Thoracic aorta (tissue), 2 donors: ENCODE results near the gene F11R. TPM values are rescaled to one million over a fixed set of nuclear protein-coding genes. Genes with fewer than 3 reads are reported as not detected.
"Not testable (repeated sequence)": the region's sequence is repeated elsewhere in the genome, so short reads cannot be mapped to it uniquely, and the experiment has no call there.

ENCODE experiments used
- ATAC-seq: fragments of 150-250 bp; one replicate; pipeline ENCODE4 v1.8.0; 2017; ENCODE audit warnings: low read depth; ENCODE audit not compliant: insufficient number of reproducible peaks, low FRiP score
- DNase-seq: peaks from one replicate; pipeline ENCODE4 v3.0.0-alpha.2; 2020; ENCODE audit warnings: low spot score
- H3K27ac ChIP-seq, 2 donors: fragments of 200-600 bp; sonication (generic); 1 replicate in 1 of 2; 2 replicates in 1 of 2; pipeline ENCODE4 v1.5.1; 2016; ENCODE audit warnings: mild to moderate bottlenecking in 2 of 2, moderate library complexity in 2 of 2
- H3K27me3 ChIP-seq: fragments of 200-600 bp; sonication (generic); replicated peaks from 2 replicates; pipeline ENCODE4 v1.6.0; 2016; ENCODE audit warnings: mild to moderate bottlenecking; ENCODE audit not compliant: insufficient read depth
- H3K36me3 ChIP-seq: fragments of 200-600 bp; sonication (generic); one replicate; pipeline ENCODE4 v1.5.1; 2016
- H3K4me1 ChIP-seq, 2 donors: fragments of 200-600 bp; sonication (generic); 1 replicate in 1 of 2; 2 replicates in 1 of 2; pipeline versions ENCODE4 v1.5.1 to v1.6.0; 2016; ENCODE audit warnings: low read depth in 2 of 2, mild to moderate bottlenecking in 1 of 2; ENCODE audit not compliant: control insufficient read depth in 1 of 2
- H3K4me3 ChIP-seq: fragments of 200-600 bp; sonication (generic); 2 replicates; pipeline ENCODE4 v1.5.1; 2016; ENCODE audit warnings: mild to moderate bottlenecking
- H3K9me3 ChIP-seq: fragments of 200-600 bp; sonication (generic); 2 replicates; pipeline ENCODE4 v1.5.1; 2016
- total RNA-seq, 2 donors: library from RNA; depleted of rRNA; stranded (reverse); fragments of >200 nt; gene quantifications; one replicate each; pipeline versions ENCODE4 v1.1.0 to v1.2.3, GENCODE V29; 2016
- TF ChIP-seq, protein P1 (sequence below): fragments of 200-600 bp; sonication (generic); IDR thresholded peaks from one replicate; pipeline ENCODE4 v1.5.1; 2019; ENCODE audit warnings: antibody characterized with exemption

The F11R gene
- total RNA-seq, 2 donors from 2014 or later: 19.1 to 20.7 TPM

DNA sequence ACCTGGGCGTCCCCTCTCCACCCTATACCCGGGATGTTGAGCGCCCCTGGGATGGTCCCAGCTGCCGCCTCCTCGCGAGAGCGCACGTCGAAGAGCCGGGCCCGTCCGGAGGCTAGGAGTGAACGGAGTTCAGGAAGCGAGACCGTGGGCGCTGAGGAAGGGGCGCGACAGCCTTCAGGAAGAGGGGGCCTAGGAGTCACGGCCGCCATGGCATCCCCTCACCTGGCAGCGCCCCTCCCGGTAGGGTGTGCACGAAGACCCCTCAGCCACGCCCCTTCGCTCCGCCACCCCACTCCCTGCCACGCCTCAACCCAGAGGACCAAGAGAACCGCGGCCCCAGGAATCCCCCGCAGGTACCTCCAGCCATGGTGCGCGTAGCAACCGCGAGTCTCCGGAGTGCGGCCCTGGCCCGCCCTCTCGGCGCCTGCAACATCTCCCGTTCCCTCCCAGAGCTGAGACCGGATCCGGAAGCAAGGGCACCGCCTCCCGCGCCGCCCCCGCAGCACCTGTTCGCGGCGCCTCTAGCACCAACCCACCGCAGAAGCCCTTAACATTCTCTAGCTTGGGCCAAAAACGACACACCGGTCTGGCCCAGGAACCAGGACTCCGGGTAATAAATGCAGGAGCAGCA lies 17.7 kb upstream of the F11R start, which contains the start of gene TSTD1:
TSTD1 (minus strand) TSS at position 442 of the 631 bp plus-strand sequence; CDS start at position 367, 75 bp downstream.
- Histone ChIP-seq H3K27me3 (no peaks in the 10 kb centered on the region), H3K36me3 (peaks cover 39% of the 10 kb centered on the region), H3K9me3 (no peaks in the 10 kb centered on the region), H3K4me3 (peak within 1 kb of the TSS; percentile 70), H3K4me1 (peaks cover 0 to 7% of the 10 kb centered on the region in 2 donors), H3K27ac (no peak within 1 kb of the TSS)
- no peak for ATAC-seq
- DNase-seq: no peak
- TF ChIP-seq, protein P1, sequence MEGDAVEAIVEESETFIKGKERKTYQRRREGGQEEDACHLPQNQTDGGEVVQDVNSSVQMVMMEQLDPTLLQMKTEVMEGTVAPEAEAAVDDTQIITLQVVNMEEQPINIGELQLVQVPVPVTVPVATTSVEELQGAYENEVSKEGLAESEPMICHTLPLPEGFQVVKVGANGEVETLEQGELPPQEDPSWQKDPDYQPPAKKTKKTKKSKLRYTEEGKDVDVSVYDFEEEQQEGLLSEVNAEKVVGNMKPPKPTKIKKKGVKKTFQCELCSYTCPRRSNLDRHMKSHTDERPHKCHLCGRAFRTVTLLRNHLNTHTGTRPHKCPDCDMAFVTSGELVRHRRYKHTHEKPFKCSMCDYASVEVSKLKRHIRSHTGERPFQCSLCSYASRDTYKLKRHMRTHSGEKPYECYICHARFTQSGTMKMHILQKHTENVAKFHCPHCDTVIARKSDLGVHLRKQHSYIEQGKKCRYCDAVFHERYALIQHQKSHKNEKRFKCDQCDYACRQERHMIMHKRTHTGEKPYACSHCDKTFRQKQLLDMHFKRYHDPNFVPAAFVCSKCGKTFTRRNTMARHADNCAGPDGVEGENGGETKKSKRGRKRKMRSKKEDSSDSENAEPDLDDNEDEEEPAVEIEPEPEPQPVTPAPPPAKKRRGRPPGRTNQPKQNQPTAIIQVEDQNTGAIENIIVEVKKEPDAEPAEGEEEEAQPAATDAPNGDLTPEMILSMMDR: no peak

DNA sequence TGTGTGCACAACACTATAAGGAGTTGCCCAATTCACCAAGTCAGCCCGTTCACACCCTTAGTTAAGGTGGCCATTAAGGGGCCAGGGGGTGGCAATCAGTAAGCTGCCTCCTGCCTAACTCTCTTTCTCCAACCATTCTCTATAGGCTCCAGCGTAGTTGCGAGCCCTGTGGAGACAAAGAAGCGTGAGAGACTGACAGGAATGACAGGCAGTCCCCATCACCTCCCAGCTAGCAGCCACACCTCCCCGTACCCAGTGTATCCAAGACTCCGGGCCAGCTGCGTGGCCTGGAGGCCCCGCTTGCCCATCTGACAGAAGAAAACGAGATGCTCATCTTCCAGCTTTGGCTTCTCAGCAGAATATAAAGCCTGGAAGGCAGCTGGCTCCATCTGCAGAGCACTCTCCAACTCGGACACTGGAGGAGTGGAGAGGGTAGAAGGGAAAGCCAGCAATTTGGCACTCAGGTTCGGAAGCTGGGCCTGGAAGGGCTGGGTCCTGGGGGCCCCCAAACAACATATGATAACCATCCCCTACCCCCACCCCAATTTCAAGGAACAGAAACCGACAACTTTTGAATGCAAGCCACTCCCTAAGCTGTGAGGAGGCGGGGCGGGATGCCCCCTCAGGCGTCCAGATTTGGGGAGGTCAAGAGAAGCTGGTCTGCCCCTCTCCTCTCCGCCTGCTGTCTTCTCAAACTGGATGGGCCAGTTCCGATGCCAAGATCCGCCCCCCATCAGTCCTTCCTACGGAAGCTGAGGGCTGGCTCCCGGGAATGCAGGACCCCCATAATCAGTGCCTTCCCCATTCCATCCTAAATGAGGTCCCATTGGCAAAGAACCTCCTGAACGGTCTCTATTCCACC lies 16.9 kb upstream of the F11R start:
- no peak overlapping the region for H3K27ac ChIP-seq
- ATAC-seq: no peak
- no peak for DNase-seq
- peaks cover 37% of the 10 kb centered on the region for H3K36me3 ChIP-seq
- no peaks in the 10 kb centered on the region for H3K27me3 ChIP-seq
- H3K4me3 ChIP-seq: peak overlapping the region; percentile 70
- TF ChIP-seq, protein P1: no peak
- H3K9me3 ChIP-seq: no peaks in the 10 kb centered on the region
- no peaks in the 10 kb centered on the region for H3K4me1 ChIP-seq

DNA sequence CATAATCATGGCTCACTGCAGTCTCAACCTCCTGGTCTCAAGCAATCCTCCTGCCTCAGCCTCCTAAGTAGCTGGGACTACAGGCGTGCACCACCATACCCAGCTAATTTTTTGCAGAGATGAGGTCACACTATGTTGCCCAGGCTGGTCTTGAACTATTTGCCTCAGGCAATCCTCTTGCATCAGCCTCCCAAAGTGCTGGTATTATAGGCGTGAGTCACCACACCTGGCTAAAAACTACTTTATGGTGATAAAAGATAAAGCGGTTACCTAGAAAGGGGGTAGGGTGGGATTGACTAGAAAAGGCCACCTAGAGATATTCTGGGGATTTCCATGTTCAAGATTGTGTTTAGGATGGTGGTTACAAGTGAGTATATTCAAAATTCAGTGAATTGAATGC lies 12.8 kb upstream of the F11R start:
- Histone ChIP-seq H3K9me3 (no peaks in the 10 kb centered on the region), H3K4me3 (no peak overlapping the region), H3K4me1 (no peaks in the 10 kb centered on the region), H3K36me3 (no peaks in the 10 kb centered on the region), H3K27me3 (no peaks in the 10 kb centered on the region), H3K27ac (no peak overlapping the region)
- ATAC-seq (no peak), DNase-seq (no peak)
- TF ChIP-seq, protein P1: no peak

DNA sequence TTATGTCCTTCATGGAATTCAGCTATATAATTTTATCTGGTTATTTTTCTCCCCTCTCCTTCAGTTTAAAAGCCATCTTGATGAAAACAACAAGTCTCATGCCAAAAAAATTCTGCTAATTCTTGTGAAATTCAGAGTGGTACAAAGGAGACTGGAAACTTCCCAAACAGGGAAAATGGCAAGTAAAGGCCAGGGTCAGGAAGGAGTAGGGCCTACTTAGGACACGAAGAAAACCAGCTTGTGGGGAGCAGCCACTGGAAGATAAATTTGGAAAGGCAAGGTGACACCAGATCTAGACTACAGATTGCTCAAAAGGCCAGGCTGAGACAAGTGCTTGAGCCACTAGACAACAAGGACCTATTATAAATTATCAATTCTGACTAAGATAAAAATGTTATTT lies 11.5 kb upstream of the F11R start:
- no peak for ATAC-seq
- Histone ChIP-seq H3K27ac (no peak overlapping the region), H3K4me3 (no peak overlapping the region), H3K4me1 (no peaks in the 10 kb centered on the region), H3K36me3 (no peaks in the 10 kb centered on the region), H3K27me3 (no peaks in the 10 kb centered on the region), H3K9me3 (no peaks in the 10 kb centered on the region)
- DNase-seq: no peak
- TF ChIP-seq, protein P1: no peak

DNA sequence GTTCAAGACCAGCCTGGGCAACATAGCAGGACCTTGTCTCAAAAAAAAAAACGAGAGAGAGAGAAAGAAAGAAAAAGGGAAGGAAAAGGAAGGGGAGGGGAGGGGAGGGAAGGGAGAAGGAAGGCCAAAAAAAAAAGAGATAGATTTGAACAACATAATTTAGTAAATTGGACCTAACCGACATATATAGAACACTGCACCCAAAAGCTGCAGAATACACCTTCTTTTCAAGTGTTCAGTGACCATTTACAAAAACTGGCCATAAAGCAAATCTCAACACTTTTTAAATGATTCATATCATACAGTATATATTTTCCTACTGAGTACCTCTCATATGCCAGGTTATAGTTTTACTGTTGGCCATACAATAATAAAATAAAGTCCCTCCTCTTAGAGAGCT lies 10.9 kb upstream of the F11R start:
- no peak for ATAC-seq
- H3K4me1 ChIP-seq: no peaks in the 10 kb centered on the region
- no peak overlapping the region for H3K27ac ChIP-seq
- TF ChIP-seq, protein P1: no peak
- H3K27me3 ChIP-seq: no peaks in the 10 kb centered on the region
- no peaks in the 10 kb centered on the region for H3K36me3 ChIP-seq
- no peaks in the 10 kb centered on the region for H3K9me3 ChIP-seq
- no peak for DNase-seq
- H3K4me3 ChIP-seq: no peak overlapping the region

DNA sequence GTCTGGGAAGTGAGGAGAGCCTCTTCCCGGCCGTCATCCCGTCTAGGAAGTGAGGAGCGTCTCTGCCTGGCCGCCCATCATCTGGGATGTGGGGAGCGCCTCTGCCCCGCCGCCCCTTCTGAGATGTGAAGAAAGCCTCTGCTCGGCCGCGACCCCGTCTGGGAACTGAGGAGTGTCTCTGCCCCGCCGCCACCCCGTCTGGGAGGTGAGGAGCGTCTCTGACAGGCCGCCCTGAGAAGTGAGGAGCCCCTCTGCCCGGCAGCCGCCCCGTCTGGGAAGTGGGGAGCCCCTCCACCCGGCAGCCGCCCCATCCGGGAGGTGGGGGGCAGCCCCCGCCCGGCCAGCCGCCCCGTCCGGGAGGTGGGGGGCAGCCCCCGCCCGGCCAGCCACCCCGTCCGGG lies 8.5 kb upstream of the F11R start:
- not testable (repeated sequence) for H3K27me3 ChIP-seq, H3K4me3 ChIP-seq, H3K27ac ChIP-seq, ATAC-seq, H3K4me1 ChIP-seq, H3K36me3 ChIP-seq, DNase-seq, H3K9me3 ChIP-seq

DNA sequence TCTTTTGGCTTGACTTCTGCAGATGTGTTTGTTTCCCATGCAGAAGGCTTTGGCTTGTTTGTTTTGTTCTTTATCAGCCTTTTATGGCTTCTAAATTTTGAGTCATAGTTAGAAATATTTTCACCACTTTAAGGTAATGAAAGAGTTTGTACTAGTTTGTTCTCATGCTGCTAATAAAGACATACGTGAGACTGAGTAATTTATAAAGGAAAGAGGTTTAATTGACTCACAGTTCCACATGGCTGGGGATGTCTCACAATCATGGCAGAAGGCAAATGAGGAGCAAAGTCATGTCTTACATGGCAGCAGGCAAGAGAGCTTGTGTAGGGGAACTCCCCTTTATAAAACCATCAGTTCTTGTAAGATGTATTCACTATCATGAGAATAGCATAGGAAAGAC lies 6.0 kb upstream of the F11R start:
- H3K27ac ChIP-seq, H3K27me3 ChIP-seq, H3K9me3 ChIP-seq, H3K4me1 ChIP-seq, H3K36me3 ChIP-seq, DNase-seq, ATAC-seq, H3K4me3 ChIP-seq: not testable (repeated sequence)
